Mammary epithelial cell (primary cell): Measurements from ENCODE around the gene CTU2.
"Not testable (repeated sequence)": the region's sequence is repeated elsewhere in the genome, so short reads cannot be mapped to it uniquely, and the experiment has no call there.

Experiments used
- CTCF ChIP-seq, 2 donors: IDR thresholded peaks in 1 of 2; conservative IDR thresholded peaks in 1 of 2; 2 replicates each; pipeline ENCODE4 v1.5.1; 2011 to 2012; ENCODE audit warnings: inconsistent platforms in 2 of 2, low read length in 2 of 2, mild to moderate bottlenecking in 2 of 2, control low read depth in 1 of 2, low read depth in 1 of 2; ENCODE audit not compliant: insufficient read depth in 1 of 2; ENCODE audit errors: extremely low read depth in 1 of 2
- EZH2 ChIP-seq: IDR thresholded peaks from 2 replicates; pipeline ENCODE4 v1.6.1; 2012; ENCODE audit warnings: low read length, inconsistent platforms, borderline replicate concordance

- not testable (repeated sequence) for TF ChIP-seq CTCF (conservative IDR thresholded peaks at IDR 0.05 in 1 of 2, IDR thresholded peaks at IDR 0.05 in 1 of 2; ENCODE audit: extremely low read depth in 1 of 2, insufficient read depth in 1 of 2, low read depth in 1 of 2, low read length in 2 of 2); EZH2
Measured at GRCh38 chr16:88669493-88669892, 36.8 kb upstream of the CTU2 start.
